Measurements from ENCODE around the gene PTGES.
A peak's percentile ranks its signal among the peaks of the same experiment; 100 is the strongest.

PTGES gene

GRCh38 chr9:129759804-129760502 lies 7.1 kb upstream of the PTGES start:
- no peak for DNase-seq (ENCODE audit: low read depth)

GRCh38 chr9:129759319-129759718 lies 6.5 kb upstream of the PTGES start:
- no peak overlapping the region for H3K4me3 ChIP-seq (ENCODE audit: low read length)
- DNase-seq (ENCODE audit: low read depth) = no peak
- no peak for TF ChIP-seq CTCF (conservative IDR thresholded peaks at IDR 0.05; ENCODE audit: low read depth, low read length)

More at GRCh38 chr9:129759804-129760502, 7.1 kb upstream of the PTGES start:
- no peak overlapping the region for H3K4me3 ChIP-seq (ENCODE audit: low read length)
- no peak for TF ChIP-seq CTCF (conservative IDR thresholded peaks at IDR 0.05; ENCODE audit: low read depth, low read length)

GRCh38 chr9:129757045-129757444 lies 4.2 kb upstream of the PTGES start:
- no peak for DNase-seq (ENCODE audit: low read depth)

GRCh38 chr9:129756191-129756590 lies 3.3 kb upstream of the PTGES start:
- no peak for TF ChIP-seq CTCF (conservative IDR thresholded peaks at IDR 0.05; ENCODE audit: low read depth, low read length)
- DNase-seq (ENCODE audit: low read depth) = no peak
- no peak overlapping the region for H3K4me3 ChIP-seq (ENCODE audit: low read length)

More at GRCh38 chr9:129757045-129757444, 4.2 kb upstream of the PTGES start:
- H3K4me3 ChIP-seq (ENCODE audit: low read length) = no peak overlapping the region
- no peak for TF ChIP-seq CTCF (conservative IDR thresholded peaks at IDR 0.05; ENCODE audit: low read depth, low read length)

GRCh38 chr9:129755151-129755550 lies 2.3 kb upstream of the PTGES start:
- TF ChIP-seq CTCF (conservative IDR thresholded peaks at IDR 0.05; ENCODE audit: low read depth, low read length) = no peak
- no peak overlapping the region for H3K4me3 ChIP-seq (ENCODE audit: low read length)
- no peak for DNase-seq (ENCODE audit: low read depth)

- TF ChIP-seq CTCF (conservative IDR thresholded peaks at IDR 0.05; ENCODE audit: low read depth, low read length) = no peak
- H3K4me3 ChIP-seq (ENCODE audit: low read length) = peak overlapping the region; percentile 60
- DNase-seq (ENCODE audit: low read depth) = no peak
Observed at GRCh38 chr9:129751841-129752801, 721 bp downstream of the PTGES start.
